Stomach (tissue), 9 donors: Measurements from ENCODE around the gene CNST. TPM values are rescaled to one million over a fixed set of nuclear protein-coding genes. Genes with fewer than 3 reads are reported as not detected.
A peak's percentile ranks its signal among the peaks of the same experiment; 100 is the strongest.

Source experiments
- DNase-seq, 2 donors: peaks; one replicate each; pipeline versions ENCODE4 v3.0.0 to v3.0.0-alpha.2; 2013 to 2019
- H3K27ac ChIP-seq, 5 donors: fragments of 200-600 bp in 4 of 5; sonication (generic) in 4 of 5; one replicate each; pipeline ENCODE4 v1.5.1; 2013 to 2019; ENCODE audit warnings: mild to moderate bottlenecking in 1 of 5, moderate library complexity in 1 of 5
- H3K27me3 ChIP-seq, 3 donors: fragments of 200-600 bp; sonication (generic); one replicate each; pipeline ENCODE4 v1.5.1; 2017 to 2019; ENCODE audit warnings: mixed run types in 1 of 3
- H3K36me3 ChIP-seq, 4 donors: fragments of 200-600 bp; sonication (generic); 1 replicate in 3 of 4; 2 replicates in 1 of 4; pipeline ENCODE4 v1.5.1; 2016 to 2019
- H3K4me1 ChIP-seq, 4 donors: fragments of 200-600 bp; sonication (generic); one replicate each; pipeline ENCODE4 v1.5.1; 2016 to 2019
- H3K4me3 ChIP-seq, 4 donors: fragments of 200-600 bp; sonication (generic) in 3 of 4; one replicate each; pipeline ENCODE4 v1.5.1; 2016 to 2019; ENCODE audit warnings: mild to moderate bottlenecking in 1 of 4
- H3K9me3 ChIP-seq, 4 donors: fragments of 200-600 bp; sonication (generic); one replicate each; pipeline ENCODE4 v1.5.1; 2016 to 2019
- CTCF ChIP-seq, 7 experiments: fragments of 450-650 bp in 4 of 7; fragments of 200-600 bp in 3 of 7; sonication (generic) in 3 of 7; IDR thresholded peaks; one replicate each; pipeline ENCODE4 v1.5.1; 2016 to 2019; ENCODE audit warnings: antibody characterized with exemption in 7 of 7, control low read depth in 2 of 7, mild to moderate bottlenecking in 1 of 7
- EP300 ChIP-seq: sonication (generic); formaldehyde crosslinking; IDR thresholded peaks from one replicate; pipeline ENCODE4 v1.6.1; 2017; ENCODE audit warnings: antibody characterized with exemption
- POLR2A ChIP-seq, 4 donors: fragments of 450-650 bp; IDR thresholded peaks; one replicate each; pipeline ENCODE4 v1.6.1; 2016; ENCODE audit warnings: antibody characterized with exemption in 4 of 4, control low read depth in 2 of 4, mild to moderate bottlenecking in 1 of 4, moderate library complexity in 1 of 4
- POLR2AphosphoS5 ChIP-seq, 3 donors: sonication (generic); formaldehyde crosslinking; IDR thresholded peaks; one replicate each; pipeline ENCODE4 v1.6.1; 2016; ENCODE audit warnings: antibody characterized with exemption in 3 of 3
- WGBS, 5 donors: extraction: QIAGEN DNeasy Blood & Tissue Kit in 3 of 5; methylation state at CpG; one replicate each; pipeline versions ENCODE4 v1.1.5 to v1.1.7; 2013 to 2018; 5-methylcytosine and 5-hydroxymethylcytosine counted together
- intact Hi-C: fragments of 100-400 bp; cut with DNase I; formaldehyde crosslinking; loops from one replicate; pipeline ENCODE4 v1.15.1; 2023; ENCODE audit warnings: low total_unique reads
- polyA plus RNA-seq, 3 donors: library from polyadenylated mRNA; stranded (reverse); fragments of 200-250 nt; gene quantifications; one replicate each; pipeline ENCODE4 v1.2.3, GENCODE V29; 2013
- total RNA-seq, 5 donors: library from RNA; depleted of rRNA; stranded (reverse); fragments of >200 nt; gene quantifications; one replicate each; pipeline versions ENCODE4 v1.1.0 to v1.2.3, GENCODE V29; 2014 to 2016
- donor health status: healthy with polysubstance abuse.
- donor health status: Bipolar disorder and iron deficiency.
- donor health status: healthy.

CNST gene
- total and polyA plus RNA-seq, 8 donors = 4.5 to 42.8 (median 16.2) TPM

GRCh38 chr1:246678816-246679793, 112.8 kb downstream of the CNST start:
- H3K36me3 ChIP-seq = no peaks in the 10 kb centered on the region
- WGBS, 5 donors = 71 to 83% (median 80%) methylated on average over 18 of the region's 18 CpGs
- H3K9me3 ChIP-seq = no peaks in the 10 kb centered on the region
- H3K4me3 ChIP-seq = no peak overlapping the region
- TF ChIP-seq EP300 (no peak), POLR2A (IDR thresholded peaks at IDR 0.05) (no peak), CTCF (IDR thresholded peaks at IDR 0.05) (no peak), POLR2AphosphoS5 (IDR thresholded peaks at IDR 0.05) (no peak)
- H3K27me3 ChIP-seq = no peaks in the 10 kb centered on the region
- no peaks in the 10 kb centered on the region for H3K4me1 ChIP-seq
- intact Hi-C loops = no loop called here
- DNase-seq = peak in 1 of 2 donors; percentile 48
- peak overlapping the region in 1 of 5 donors; percentile 9 for H3K27ac ChIP-seq

- H3K4me1 ChIP-seq = no peaks in the 10 kb centered on the region
- intact Hi-C loops = no loop called here
- WGBS, 5 donors = 45 to 68% (median 56%) methylated on average over 1 of the region's 1 CpG
- H3K36me3 ChIP-seq = no peaks in the 10 kb centered on the region
- H3K27me3 ChIP-seq = no peaks in the 10 kb centered on the region
- no peaks in the 10 kb centered on the region for H3K9me3 ChIP-seq
- TF ChIP-seq CTCF (IDR thresholded peaks at IDR 0.05) (no peak), POLR2AphosphoS5 (IDR thresholded peaks at IDR 0.05) (no peak), POLR2A (IDR thresholded peaks at IDR 0.05) (no peak), EP300 (no peak)
- peak overlapping the region in 1 of 5 donors; percentile 9 for H3K27ac ChIP-seq
- no peak overlapping the region for H3K4me3 ChIP-seq
- DNase-seq = no peak
Measured at GRCh38 chr1:246679794-246680177, 113.5 kb downstream of the CNST start.

- 68 to 75% (median 72%) methylated on average over 8 of the region's 8 CpGs for WGBS, 5 donors
- Histone ChIP-seq H3K4me3 (no peak overlapping the region), H3K9me3 (no peaks in the 10 kb centered on the region), H3K4me1 (no peaks in the 10 kb centered on the region), H3K36me3 (no peaks in the 10 kb centered on the region), H3K27me3 (no peaks in the 10 kb centered on the region), H3K27ac (peak overlapping the region in 1 of 5 donors; percentile 18)
- TF ChIP-seq POLR2AphosphoS5 (IDR thresholded peaks at IDR 0.05) (no peak), POLR2A (IDR thresholded peaks at IDR 0.05) (no peak), EP300 (no peak), CTCF (IDR thresholded peaks at IDR 0.05) (no peak)
- intact Hi-C loops = no loop called here
- DNase-seq = no peak
Measured at GRCh38 chr1:246680190-246680589, 113.9 kb downstream of the CNST start.

GRCh38 chr1:246680696-246681130, 114.5 kb downstream of the CNST start:
- TF ChIP-seq POLR2A (IDR thresholded peaks at IDR 0.05) = no peak
- no peak for TF ChIP-seq CTCF (IDR thresholded peaks at IDR 0.05)
- no peak for TF ChIP-seq POLR2AphosphoS5 (IDR thresholded peaks at IDR 0.05)
- no peak for TF ChIP-seq EP300
- Histone ChIP-seq H3K27ac (peak overlapping the region in 1 of 5 donors; percentile 18), H3K9me3 (no peaks in the 10 kb centered on the region), H3K4me3 (no peak overlapping the region), H3K36me3 (no peaks in the 10 kb centered on the region), H3K27me3 (no peaks in the 10 kb centered on the region), H3K4me1 (no peaks in the 10 kb centered on the region)
- 66 to 84% (median 76%) methylated on average over 10 of the region's 10 CpGs for WGBS, 5 donors
- DNase-seq = peak in 1 of 2 donors; percentile 60
- intact Hi-C loops = no loop called here
